Cortex of kidney (tissue), 1 donor: ENCODE measurements around the gene CFAP73.

Source experiments
- DNase-seq: peaks from one replicate; lab custom pipeline; 2025; lab: John Stamatoyannopoulos, UW

Gene CFAP73

GRCh38 chr12:113142173-113142885 is 7.2 kb upstream of the CFAP73 start:
- DNase-seq: no peak

- DNase-seq: no peak
These were observed 6.6 kb upstream of the CFAP73 start for GRCh38 chr12:113142886-113143332.

GRCh38 chr12:113143959-113144358 is 5.6 kb upstream of the CFAP73 start:
- DNase-seq: no peak

GRCh38 chr12:113144806-113145205 is 4.7 kb upstream of the CFAP73 start:
- DNase-seq: no peak

GRCh38 chr12:113145720-113146551 is 3.6 kb upstream of the CFAP73 start:
- no peak for DNase-seq

GRCh38 chr12:113146999-113147398 is 2.5 kb upstream of the CFAP73 start:
- no peak for DNase-seq

GRCh38 chr12:113151655-113152054 is 2.1 kb downstream of the CFAP73 start:
- DNase-seq: no peak

GRCh38 chr12:113152196-113152834 is 2.8 kb downstream of the CFAP73 start:
- DNase-seq: no peak

- no peak for DNase-seq
These were observed 3.6 kb downstream of the CFAP73 start for GRCh38 chr12:113152835-113153814.

GRCh38 chr12:113154351-113154973 is 4.9 kb downstream of the CFAP73 start:
- no peak for DNase-seq

GRCh38 chr12:113155060-113155459 is 5.5 kb downstream of the CFAP73 start:
- DNase-seq: no peak

GRCh38 chr12:113155646-113156045 is 6.1 kb downstream of the CFAP73 start:
- DNase-seq: no peak

GRCh38 chr12:113157218-113157859 is 7.8 kb downstream of the CFAP73 start:
- DNase-seq: no peak

GRCh38 chr12:113158439-113159203 is 9.1 kb downstream of the CFAP73 start:
- no peak for DNase-seq

GRCh38 chr12:113159937-113160336 is 10.4 kb downstream of the CFAP73 start:
- no peak for DNase-seq

GRCh38 chr12:113161415-113162016 is 12.0 kb downstream of the CFAP73 start:
- DNase-seq: no peak

- DNase-seq: no peak
These were observed 12.8 kb downstream of the CFAP73 start for GRCh38 chr12:113162102-113163029.

GRCh38 chr12:113163030-113163360 is 13.5 kb downstream of the CFAP73 start:
- no peak for DNase-seq
